GM12878 (cell line): ENCODE data around the gene ZBTB21. TPM values are rescaled to one million over a fixed set of nuclear protein-coding genes. Genes with fewer than 3 reads are reported as not detected.

Experiments
- ATAC-seq: fragments of 200-7000 bp; cut with Tn5 transposase; 3 replicates; pipeline ENCODE4 v1.9.1; 2020; ENCODE audit warnings: mild to moderate bottlenecking, moderate library complexity
- BruUV-seq: library from RNA; stranded (reverse); fragments of 400-500 nt; replicated peaks from 2 replicates; lab custom pipeline; 2021; lab: Mats Ljungman, UMichigan
- CTCF ChIA-PET: fragments of 300-600 bp; sonication (Branson Sonifier 250); formaldehyde crosslinking; extraction: SDS; loops from one replicate; lab custom pipeline; 2021; ENCODE audit warnings: inconsistent platforms; lab: Yijun Ruan, JAX
- POLR2A ChIA-PET: fragments of 350-600 bp; formaldehyde crosslinking; extraction: SDS; loops from one replicate; lab custom pipeline; 2021; ENCODE audit warnings: inconsistent platforms; lab: Charles Lee
- RAD21 ChIA-PET: fragments of 300-600 bp; sonication (Branson Sonifier 250); formaldehyde crosslinking; loops from one replicate; lab custom pipeline; 2023; ENCODE audit warnings: antibody characterized with exemption; ENCODE audit not compliant: unreplicated experiment; lab: Charles Lee
- SMC1A ChIA-PET: fragments of 300-600 bp; sonication (Branson Sonifier 250); formaldehyde crosslinking; loops from one replicate; lab custom pipeline; 2023; ENCODE audit not compliant: unreplicated experiment, uncharacterized antibody; lab: Charles Lee
- DNase-seq: peaks from one replicate; pipeline ENCODE4 v3.0.0-alpha.2; 2011; ENCODE audit warnings: low read depth, low spot score
- FAIRE-seq: peaks from 3 replicates; lab custom pipeline; 2011; peaks lifted over from hg19 to GRCh38; lab: Jason Lieb, UNC
- H2AFZ ChIP-seq: 2 replicates; pipeline ENCODE4 v1.6.0; 2011; ENCODE audit warnings: low read depth, low read length, control low read depth; ENCODE audit not compliant: control insufficient read depth
- H3K27ac ChIP-seq: 2 replicates; pipeline ENCODE4 v1.5.1; 2011; ENCODE audit warnings: control low read depth; ENCODE audit not compliant: control insufficient read depth, insufficient read depth
- H3K27me3 ChIP-seq, 2 experiments: replicated peaks in 1 of 2; 2 replicates each; pipeline versions ENCODE4 v1.6.0 to v1.6.1; 2011; ENCODE audit warnings: low read length in 1 of 2; ENCODE audit not compliant: control insufficient read depth in 2 of 2, insufficient read depth in 2 of 2
- H3K36me3 ChIP-seq, 2 experiments: 2 replicates each; pipeline ENCODE4 v1.5.1; 2011; ENCODE audit warnings: low read length in 1 of 2; ENCODE audit not compliant: control insufficient read depth in 2 of 2, insufficient read depth in 2 of 2
- H3K4me1 ChIP-seq: 2 replicates; pipeline ENCODE4 v1.6.1; 2011; ENCODE audit warnings: mild to moderate bottlenecking, low read length, moderate library complexity, mixed read lengths; ENCODE audit not compliant: control insufficient read depth, insufficient read depth
- H3K4me2 ChIP-seq: 2 replicates; pipeline ENCODE4 v1.6.0; 2011; ENCODE audit warnings: control low read depth; ENCODE audit not compliant: control insufficient read depth, insufficient read depth
- H3K4me3 ChIP-seq: fragments of 200-600 bp; sonication (generic); 2 replicates; pipeline ENCODE4 v1.5.1; 2016
- H3K79me2 ChIP-seq: 2 replicates; pipeline ENCODE4 v1.6.0; 2011; ENCODE audit warnings: low read length; ENCODE audit not compliant: control insufficient read depth, insufficient read depth
- H3K9ac ChIP-seq: 2 replicates; pipeline ENCODE4 v1.8.0; 2011; ENCODE audit warnings: low read length, control low read depth, mixed read lengths; ENCODE audit not compliant: control insufficient read depth, insufficient read depth
- H3K9me3 ChIP-seq: replicated peaks from 3 replicates; pipeline ENCODE4 v1.5.1; 2011; ENCODE audit warnings: mild to moderate bottlenecking, low read length; ENCODE audit not compliant: control insufficient read depth, insufficient read depth
- H4K20me1 ChIP-seq: 2 replicates; pipeline ENCODE4 v1.6.0; 2011; ENCODE audit not compliant: control insufficient read depth, insufficient read depth
- BCL11A ChIP-seq: IDR thresholded peaks from 2 replicates; pipeline ENCODE4 v1.6.1; 2011; ENCODE audit warnings: low read depth, low read length
- CBFB ChIP-seq: IDR thresholded peaks from 2 replicates; pipeline ENCODE4 v1.6.1; 2016; ENCODE audit warnings: antibody characterized with exemption, low read depth
- LARP7 ChIP-seq: fragments of 450-650 bp; IDR thresholded peaks from 2 replicates; pipeline ENCODE4 v1.6.1; 2017; ENCODE audit warnings: mild to moderate bottlenecking
- MYC ChIP-seq: IDR thresholded peaks from 2 replicates; pipeline ENCODE4 v1.6.1; 2011; ENCODE audit warnings: mild to moderate bottlenecking, low read length, moderate library complexity, inconsistent platforms; ENCODE audit not compliant: insufficient read depth, insufficient replicate concordance, insufficient read length, severe bottlenecking
- POLR2A ChIP-seq: IDR thresholded peaks from 2 replicates; pipeline ENCODE4 v1.6.1; 2011; ENCODE audit warnings: low read depth, mild to moderate bottlenecking, low read length
- POU2F2 ChIP-seq: IDR thresholded peaks from 3 replicates; pipeline ENCODE4 v1.6.1; 2011; ENCODE audit warnings: low read depth, mild to moderate bottlenecking, low read length, borderline replicate concordance
- RCOR1 ChIP-seq: conservative IDR thresholded peaks from 2 replicates; pipeline ENCODE4 v1.6.1; 2012; ENCODE audit warnings: low read depth, low read length, improper control_type of control experiment
- RELA ChIP-seq: fragments of 450-650 bp; IDR thresholded peaks from 2 replicates; pipeline ENCODE4 v1.8.0; 2014; ENCODE audit warnings: borderline replicate concordance; ENCODE audit not compliant: partially characterized antibody
- RUNX3 ChIP-seq: IDR thresholded peaks from 2 replicates; pipeline ENCODE4 v1.6.1; 2012; ENCODE audit warnings: low read length, inconsistent platforms
- TCF3 ChIP-seq: IDR thresholded peaks from 2 replicates; pipeline ENCODE4 v1.6.1; 2012; ENCODE audit warnings: low read depth, mild to moderate bottlenecking, low read length, borderline replicate concordance; ENCODE audit not compliant: insufficient read depth
- ZBED1 ChIP-seq: IDR thresholded peaks from 2 replicates; pipeline ENCODE4 v1.6.1; 2016; ENCODE audit warnings: borderline replicate concordance
- WGBS: methylation state at CpG from one replicate; pipeline ENCODE4 v1.1.6; 2016; ENCODE audit warnings: low lambda C conversion rate; ENCODE audit not compliant: insufficient replicate concordance, insufficient coverage; ENCODE audit errors: missing lambda C conversion rate; 5-methylcytosine and 5-hydroxymethylcytosine counted together
- in situ Hi-C: fragments of 300-500 bp; cut with MboI; formaldehyde crosslinking; loops from 9 replicates; pipeline ENCODE4 v1.14.3; 2018; ENCODE audit warnings: mixed read lengths
- intact Hi-C: fragments of 100-400 bp; cut with micrococcal nuclease; formaldehyde crosslinking; loops from one replicate; pipeline ENCODE4 v1.14.2; 2022; ENCODE audit not compliant: unreplicated experiment
- polyA plus RNA-seq, 11 experiments: library from polyadenylated mRNA; depleted of rRNA in 4 of 11; unstranded in 6 of 11; stranded (reverse) in 5 of 11; fragments of >200 nt; fragmentation: Nextera tagmentation in 4 of 11; fragmentation: Illumina TruSeq in 1 of 11; extraction: Ambion mirVana in 4 of 11; extraction: Trizol in 1 of 11; gene quantifications; 1 replicate in 1 of 11; 2 replicates in 10 of 11; pipeline versions ENCODE4 v1.2.1 to v1.2.3, GENCODE V29; 2011 to 2016; ENCODE audit warnings: inconsistent platforms in 2 of 11, missing spikeins in 2 of 11, low read depth in 1 of 11
- total RNA-seq, 4 experiments: library from RNA; depleted of rRNA in 3 of 4; stranded (reverse); fragments of >200 nt in 3 of 4; fragmentation: Illumina TruSeq in 1 of 4; extraction: Trizol in 1 of 4; gene quantifications; 2 replicates each; pipeline versions ENCODE4 v1.2.1 to v1.2.3, GENCODE V29; 2013 to 2021
- TF ChIP-seq, protein P1 (sequence below): fragments of 450-650 bp; formaldehyde crosslinking; IDR thresholded peaks from 2 replicates; pipeline ENCODE4 v1.4.0; 2020; ENCODE audit warnings: mild to moderate bottlenecking, moderate library complexity

The ZBTB21 gene
- total and polyA plus RNA-seq, 10 of the 15 experiments (the other 5 are each of a cell fraction or from before 2014, with no cell fraction given), result 1.8 to 21.6 (median 10.6) TPM

DNA sequence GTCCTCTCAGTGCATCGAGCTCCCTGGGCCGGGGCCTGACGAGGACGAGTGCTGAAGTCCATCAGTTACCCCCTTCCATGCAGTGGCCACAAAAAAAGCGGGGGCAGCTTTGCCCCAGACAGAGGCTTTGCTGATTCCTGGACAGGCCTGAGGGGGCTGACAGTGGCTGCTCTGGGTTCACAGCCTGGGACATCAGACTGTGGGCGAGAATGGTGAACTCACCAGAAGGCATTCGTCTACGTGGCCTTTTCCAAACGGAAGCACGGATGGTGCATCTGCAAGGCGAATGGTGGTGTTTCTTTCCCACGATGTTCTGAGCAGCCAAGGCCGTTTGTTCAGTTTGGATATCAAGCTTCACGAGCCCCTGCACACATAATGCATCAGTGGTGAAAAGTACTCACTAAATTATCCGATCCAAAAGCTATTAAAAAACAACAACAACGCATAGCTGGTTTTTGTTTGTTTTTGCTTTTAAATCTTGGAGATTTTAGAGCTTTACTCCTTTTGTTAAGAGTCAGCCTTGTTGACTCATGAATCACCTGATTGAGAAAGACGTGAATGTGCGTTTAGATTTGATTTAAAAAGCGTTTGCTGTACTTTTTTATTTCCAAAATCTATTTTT is 6.3 kb upstream of the ZBTB21 start:
- TF ChIP-seq RELA, result no peak
- TF ChIP-seq, all 136 proteins: peak for 0

DNA sequence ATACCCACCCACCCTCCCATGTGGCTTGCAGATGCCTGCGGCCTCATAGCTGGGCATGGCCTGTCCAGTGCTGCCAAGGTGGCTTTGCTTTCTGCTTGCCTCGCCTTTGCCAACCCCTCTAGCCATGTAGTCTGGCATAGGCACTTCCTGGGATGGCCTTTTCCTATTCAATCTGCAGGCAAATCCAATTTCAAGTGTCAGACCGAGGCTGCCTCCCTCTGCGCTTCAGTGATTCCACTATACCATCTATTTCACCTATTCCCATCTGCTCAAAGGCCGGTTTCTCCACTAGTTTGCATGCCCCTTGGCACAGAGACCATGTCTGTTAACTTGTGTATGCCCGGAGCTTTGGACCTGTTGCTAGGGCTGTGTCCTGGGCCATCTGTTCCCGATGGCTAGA is 3.8 kb upstream of the ZBTB21 start:
- Histone ChIP-seq H3K4me2 (no peak overlapping the region), H4K20me1 (no peaks in the 10 kb centered on the region), H2AFZ (no peak overlapping the region), H3K27me3 (no peaks in the 10 kb centered on the region), H3K79me2 (peaks cover 11% of the 10 kb centered on the region), H3K4me1 (peaks cover 3% of the 10 kb centered on the region; the same call in 1 of the 2 replicates), H3K9me3 (no peaks in the 10 kb centered on the region; the same call in 2 of the 3 replicates), H3K36me3 (no peaks in the 10 kb centered on the region), H3K9ac (no peak overlapping the region), H3K27ac (no peak overlapping the region), H3K4me3 (no peak overlapping the region)
- ATAC-seq (no peak), FAIRE-seq (no peak), DNase-seq (no peak)
- BruUV-seq, result no TSS peak
- POLR2A ChIA-PET, result no interaction called here
- in situ Hi-C loops (no loop called here), intact Hi-C loops (loop anchor here (5.0 kb wide), 1 partner anchor 48 kb away; no protein-coding TSS in a partner anchor)
- WGBS, result 82% methylated on average over 7 of the region's 7 CpGs
- RAD21 ChIA-PET, result interaction anchor here (1.1 kb wide), 1 partner anchor 136 kb away, joined by 3 read pairs; no protein-coding TSS in a partner anchor
- CTCF ChIA-PET, result interaction anchor here (1.8 kb wide), 1 partner anchor 94 kb away, joined by 8 read pairs; no protein-coding TSS in a partner anchor
- SMC1A ChIA-PET, result interaction anchor here (1.2 to 1.7 kb wide), 4 partner anchors 13 to 107 kb away, joined by 3 to 4 read pairs (median 3); no protein-coding TSS in a partner anchor
- TF ChIP-seq RCOR1, result no peak
- TF ChIP-seq POLR2A, result no peak
- no peak for TF ChIP-seq BCL11A
- TF ChIP-seq TCF3, result no peak
- TF ChIP-seq LARP7, result no peak
- no peak for TF ChIP-seq CBFB
- TF ChIP-seq, protein P1, sequence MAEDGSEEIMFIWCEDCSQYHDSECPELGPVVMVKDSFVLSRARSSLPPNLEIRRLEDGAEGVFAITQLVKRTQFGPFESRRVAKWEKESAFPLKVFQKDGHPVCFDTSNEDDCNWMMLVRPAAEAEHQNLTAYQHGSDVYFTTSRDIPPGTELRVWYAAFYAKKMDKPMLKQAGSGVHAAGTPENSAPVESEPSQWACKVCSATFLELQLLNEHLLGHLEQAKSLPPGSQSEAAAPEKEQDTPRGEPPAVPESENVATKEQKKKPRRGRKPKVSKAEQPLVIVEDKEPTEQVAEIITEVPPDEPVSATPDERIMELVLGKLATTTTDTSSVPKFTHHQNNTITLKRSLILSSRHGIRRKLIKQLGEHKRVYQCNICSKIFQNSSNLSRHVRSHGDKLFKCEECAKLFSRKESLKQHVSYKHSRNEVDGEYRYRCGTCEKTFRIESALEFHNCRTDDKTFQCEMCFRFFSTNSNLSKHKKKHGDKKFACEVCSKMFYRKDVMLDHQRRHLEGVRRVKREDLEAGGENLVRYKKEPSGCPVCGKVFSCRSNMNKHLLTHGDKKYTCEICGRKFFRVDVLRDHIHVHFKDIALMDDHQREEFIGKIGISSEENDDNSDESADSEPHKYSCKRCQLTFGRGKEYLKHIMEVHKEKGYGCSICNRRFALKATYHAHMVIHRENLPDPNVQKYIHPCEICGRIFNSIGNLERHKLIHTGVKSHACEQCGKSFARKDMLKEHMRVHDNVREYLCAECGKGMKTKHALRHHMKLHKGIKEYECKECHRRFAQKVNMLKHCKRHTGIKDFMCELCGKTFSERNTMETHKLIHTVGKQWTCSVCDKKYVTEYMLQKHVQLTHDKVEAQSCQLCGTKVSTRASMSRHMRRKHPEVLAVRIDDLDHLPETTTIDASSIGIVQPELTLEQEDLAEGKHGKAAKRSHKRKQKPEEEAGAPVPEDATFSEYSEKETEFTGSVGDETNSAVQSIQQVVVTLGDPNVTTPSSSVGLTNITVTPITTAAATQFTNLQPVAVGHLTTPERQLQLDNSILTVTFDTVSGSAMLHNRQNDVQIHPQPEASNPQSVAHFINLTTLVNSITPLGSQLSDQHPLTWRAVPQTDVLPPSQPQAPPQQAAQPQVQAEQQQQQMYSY (CRISPR knock-in tag), result no peak
- no peak for TF ChIP-seq POU2F2
- TF ChIP-seq RUNX3, result no peak
- TF ChIP-seq ZBED1, result no peak
- TF ChIP-seq MYC, result no peak

More for the DNA sequence above, 6.3 kb upstream of the ZBTB21 start:
- WGBS, result 83% methylated on average over 19 of the region's 19 CpGs
- BruUV-seq, result no TSS peak
- SMC1A ChIA-PET, result interaction anchor here (1.1 to 1.4 kb wide), 2 partner anchors 9 to 139 kb away, joined by 3 read pairs; no protein-coding TSS in a partner anchor
- ATAC-seq, result no peak
- Histone ChIP-seq H3K27ac (no peak overlapping the region), H2AFZ (no peak overlapping the region), H3K4me3 (no peak overlapping the region), H3K36me3 (no peaks in the 10 kb centered on the region), H3K9me3 (no peaks in the 10 kb centered on the region; the same call in 2 of the 3 replicates), H3K4me1 (0 out of 2 replicates have a peak, but pooled peaks cover 3% of the 10 kb centered on the region), H4K20me1 (no peaks in the 10 kb centered on the region), H3K4me2 (no peak overlapping the region), H3K27me3 (no peaks in the 10 kb centered on the region), H3K9ac (no peak overlapping the region), H3K79me2 (no peaks in the 10 kb centered on the region)
- POLR2A ChIA-PET, result no interaction called here
- in situ Hi-C loops (no loop called here), intact Hi-C loops (no loop called here)
- DNase-seq, result no peak
- RAD21 ChIA-PET, result interaction anchor here (0.6 to 1.1 kb wide), 2 partner anchors 14 to 203 kb away, joined by 3 to 4 read pairs; partner anchors contain the start of gene ABCG1
- CTCF ChIA-PET, result interaction anchor here (1.5 kb wide), 1 partner anchor 22 kb away, joined by 3 read pairs; no protein-coding TSS in a partner anchor
- no peak for FAIRE-seq
